Lower leg skin (tissue), 4 donors: Measurements from ENCODE around the gene MPV17L. TPM values are rescaled to one million over a fixed set of nuclear protein-coding genes. Genes with fewer than 3 reads are reported as not detected.

Experiments
- DNase-seq, 2 donors: peaks; one replicate each; pipeline ENCODE4 v3.0.0-alpha.2; 2019; ENCODE audit warnings: low spot score in 2 of 2
- H3K4me3 ChIP-seq: fragments of 200-600 bp; sonication (generic); 2 replicates; pipeline ENCODE4 v1.5.1; 2017; ENCODE audit warnings: mild to moderate bottlenecking, low read depth; ENCODE audit not compliant: poor library complexity, severe bottlenecking
- CTCF ChIP-seq, 3 donors: fragments of 450-650 bp; IDR thresholded peaks; one replicate each; pipeline ENCODE4 v1.5.1; 2016; ENCODE audit warnings: antibody characterized with exemption in 3 of 3, mild to moderate bottlenecking in 3 of 3, moderate library complexity in 2 of 3
- POLR2A ChIP-seq, 2 donors: fragments of 450-650 bp; IDR thresholded peaks; one replicate each; pipeline ENCODE4 v1.6.1; 2016 to 2017; ENCODE audit warnings: antibody characterized with exemption in 2 of 2, mild to moderate bottlenecking in 1 of 2, moderate library complexity in 1 of 2
- WGBS, 2 donors: methylation state at CpG; one replicate each; pipeline ENCODE4 v1.1.5; 2018; 5-methylcytosine and 5-hydroxymethylcytosine counted together
- intact Hi-C: fragments of 100-400 bp; cut with DNase I; formaldehyde crosslinking; loops from one replicate; pipeline ENCODE4 v1.15.0; 2023; ENCODE audit warnings: low total_unique reads
- total RNA-seq, 4 donors: library from RNA; depleted of rRNA; stranded (reverse); fragments of >200 nt; gene quantifications; one replicate each; pipeline ENCODE4 v1.1.0, GENCODE V29; 2016

Gene MPV17L
- total RNA-seq, 4 donors from 2014 or later: 1.9 to 15.4 (median 9.2) TPM

- no peak for TF ChIP-seq POLR2A (IDR thresholded peaks at IDR 0.05)
- TF ChIP-seq CTCF (IDR thresholded peaks at IDR 0.05): no peak
- 83 to 90% methylated on average over 6 of the region's 6 CpGs for WGBS, 2 donors
- intact Hi-C loops: no loop called here
- no peak overlapping the region for H3K4me3 ChIP-seq
- no peak for DNase-seq
Measured at GRCh38 chr16:15461376-15461775, 65.8 kb downstream of the MPV17L start.

Other genes with a start within 250 kb of the MPV17L start
- gene NPIPA5, start 17.5 kb upstream of the MPV17L start, total RNA-seq: 10 to 100 TPM in 3 of 4 donors, 1 to 10 TPM in 1; 2.5 to 22.8 (median 11.4) TPM
- 10 to 100 TPM in 2 of 4 donors, 1 to 10 TPM in 2; 7.4 to 20.4 (median 10.6) TPM for gene BMERB1, start 38.8 kb downstream of the MPV17L start, total RNA-seq
- gene MARF1, start 247.4 kb downstream of the MPV17L start, total RNA-seq: 10 to 100 TPM; 31.2 to 43.2 (median 35.7) TPM